Stimulated activated CD8-positive, alpha-beta memory T cell treated with anti-CD3 and anti-CD28 coated beads, Interleukin-4, amount 100 ng/mL, for 24 hours (primary cell): ENCODE results near the gene FBXW7.

Experiments used
- DNase-seq: peaks from one replicate; pipeline ENCODE4 v3.0.0-alpha.2; 2020; ENCODE audit warnings: low read depth

FBXW7 gene

DNA sequence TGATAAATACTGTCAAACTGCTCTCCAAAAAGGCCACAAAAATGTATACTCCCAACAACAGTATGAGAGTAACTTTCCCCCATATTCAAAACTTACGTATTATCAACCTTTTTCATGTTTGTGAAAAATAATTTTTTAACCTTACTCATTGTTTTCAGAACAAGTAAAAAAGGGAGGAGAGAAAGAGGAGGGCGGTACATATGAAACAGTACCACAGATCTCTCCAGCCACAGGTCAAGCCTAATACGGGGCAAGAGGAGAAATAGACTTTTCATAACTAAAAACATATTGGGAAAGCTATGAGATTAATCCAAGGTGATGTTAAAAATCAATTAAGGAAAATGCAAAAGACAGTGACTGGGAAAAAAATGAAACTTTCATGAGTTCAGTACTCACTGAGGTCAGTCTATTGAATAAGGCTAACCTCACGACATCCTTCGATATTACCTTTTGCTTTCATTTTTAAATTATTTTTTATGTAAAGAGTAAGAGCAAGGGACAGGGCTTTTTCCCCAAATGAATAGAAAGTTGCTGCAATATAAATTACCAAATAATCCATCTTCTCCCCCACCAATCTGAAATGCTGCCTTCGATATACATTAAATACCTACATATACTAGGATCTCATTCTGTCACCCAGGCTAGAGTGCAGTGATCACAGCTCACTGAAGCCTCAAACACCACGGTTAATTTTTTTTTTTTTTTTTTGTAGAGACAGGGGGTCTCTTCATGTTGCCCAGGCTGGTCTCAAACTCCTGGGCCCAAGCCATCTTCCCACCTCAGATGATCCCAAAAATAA is 25.3 kb downstream of the FBXW7 start:
- DNase-seq = no peak

DNA sequence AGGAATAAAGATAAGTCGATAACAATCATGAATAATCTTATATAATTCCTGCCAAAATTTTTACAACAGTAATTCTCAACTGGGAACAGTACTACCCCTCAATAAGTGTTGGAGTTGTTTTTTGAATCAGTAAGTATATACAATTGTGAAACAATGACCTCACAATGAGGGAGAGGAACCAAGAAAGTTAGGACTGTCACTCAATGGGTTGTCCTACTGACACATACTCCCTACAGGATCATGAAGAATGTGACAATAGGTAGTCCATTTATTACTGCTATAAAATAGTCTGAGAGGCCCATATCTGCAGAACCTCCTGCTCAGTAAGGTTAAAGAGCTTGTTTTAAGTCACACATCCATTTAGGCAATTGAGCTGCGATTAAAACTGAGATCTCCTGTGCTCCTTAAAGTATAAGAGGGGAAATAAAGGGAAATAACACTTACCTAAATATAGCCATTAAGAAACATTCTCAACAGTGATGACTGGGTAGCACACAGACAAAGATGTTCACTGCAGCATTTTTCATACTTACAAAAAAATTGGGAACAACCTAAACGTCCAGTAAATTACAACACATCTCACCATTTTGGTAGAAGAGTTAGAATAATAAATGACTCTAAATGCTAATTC is 26.2 kb downstream of the FBXW7 start:
- no peak for DNase-seq

GRCh38 chr4:152508818-152509217 is 27.1 kb downstream of the FBXW7 start:
- no peak for DNase-seq

DNA sequence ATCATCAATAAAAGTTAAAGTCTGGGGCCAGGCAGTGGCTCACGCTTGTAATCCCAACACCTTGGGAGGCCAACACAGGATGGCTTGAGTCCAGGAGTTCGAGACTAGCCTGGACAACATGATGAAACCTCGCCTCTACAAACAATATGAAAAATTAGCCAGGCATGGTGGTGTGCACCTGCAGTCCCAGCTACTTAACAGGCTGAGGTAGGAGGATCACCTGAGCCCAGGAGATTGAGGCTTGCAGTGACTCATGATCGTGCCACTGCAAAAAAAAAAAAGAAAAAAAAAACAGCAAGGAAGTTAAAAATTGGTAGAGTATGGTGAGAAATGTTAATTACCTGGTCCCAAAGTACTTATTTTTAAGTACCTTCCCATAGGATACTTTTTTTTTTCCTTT is 27.5 kb downstream of the FBXW7 start:
- DNase-seq = no peak

- DNase-seq = no peak
Observed at GRCh38 chr4:152503653-152504290, 32.1 kb downstream of the FBXW7 start.

DNA sequence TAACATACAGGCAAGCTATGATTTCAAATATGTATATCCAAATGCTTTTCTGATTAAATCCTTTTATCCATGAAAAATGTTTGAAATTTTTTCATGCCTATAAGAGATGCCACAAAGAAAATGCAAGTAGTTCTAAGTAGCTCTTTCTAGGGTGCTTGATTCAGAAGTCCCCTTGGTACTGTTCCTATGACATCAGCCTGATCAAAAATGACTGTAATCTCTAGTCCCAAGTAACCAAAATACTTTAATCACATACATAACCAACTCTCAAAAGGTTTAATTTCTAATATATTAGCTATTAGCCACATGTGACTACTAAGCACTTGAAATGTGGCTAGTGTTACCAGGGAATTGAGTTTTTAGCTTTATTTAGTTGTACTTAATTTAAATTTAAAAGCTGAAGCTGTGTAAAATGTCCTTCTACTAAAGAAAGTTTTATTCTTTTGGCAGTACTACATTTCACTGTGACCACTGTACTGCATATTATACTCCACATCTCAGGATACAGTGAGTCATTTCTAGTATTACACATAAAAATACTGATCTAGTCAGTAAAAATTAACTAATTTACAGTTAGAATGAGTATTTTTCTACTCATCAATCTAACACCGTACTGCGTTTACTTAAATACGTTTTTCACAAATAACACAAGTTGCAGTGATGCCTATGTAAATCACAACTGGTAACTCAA is 33.9 kb downstream of the FBXW7 start:
- DNase-seq = no peak

GRCh38 chr4:152500800-152501434 is 35.0 kb downstream of the FBXW7 start:
- no peak for DNase-seq

DNA sequence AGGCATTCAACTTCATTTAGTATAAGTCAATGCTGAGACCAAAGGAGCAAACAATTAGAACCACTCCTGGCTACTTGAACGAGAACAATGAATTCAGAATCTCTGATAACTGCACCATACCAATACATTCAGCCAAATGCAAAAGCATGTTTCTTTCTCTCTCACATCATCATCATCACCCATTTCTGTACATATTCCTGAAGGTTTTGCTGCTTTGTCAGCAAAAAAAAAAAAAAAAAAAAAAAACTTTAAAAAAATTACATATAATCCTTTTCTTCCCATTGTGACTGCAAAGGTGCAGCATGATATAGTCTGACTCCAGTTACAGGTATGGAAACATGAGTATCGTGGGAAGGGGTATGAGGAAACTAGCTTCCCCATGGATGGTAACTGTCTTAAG is 35.6 kb downstream of the FBXW7 start:
- no peak for DNase-seq

- DNase-seq = no peak
Observed at GRCh38 chr4:152499344-152499743, 36.5 kb downstream of the FBXW7 start.

DNA sequence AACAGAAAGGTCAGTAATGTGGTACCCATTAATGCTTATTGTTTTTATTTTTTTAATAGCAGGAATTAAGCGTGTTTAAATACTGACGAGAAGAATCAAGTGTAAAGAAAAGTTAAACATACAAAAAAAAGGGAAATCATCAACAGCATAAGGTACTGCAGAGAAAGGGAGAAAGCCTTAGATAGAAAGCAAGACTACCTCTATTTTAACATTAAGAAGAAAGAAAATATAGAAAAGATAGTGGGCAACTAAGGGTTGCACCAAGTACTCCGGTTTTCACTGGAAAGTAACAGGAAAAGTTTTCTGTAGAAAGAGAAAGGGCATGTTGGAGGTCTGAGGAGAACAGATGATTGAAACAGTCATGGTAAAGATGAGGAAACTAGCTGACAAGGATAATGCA is 41.9 kb downstream of the FBXW7 start:
- DNase-seq = no peak

DNA sequence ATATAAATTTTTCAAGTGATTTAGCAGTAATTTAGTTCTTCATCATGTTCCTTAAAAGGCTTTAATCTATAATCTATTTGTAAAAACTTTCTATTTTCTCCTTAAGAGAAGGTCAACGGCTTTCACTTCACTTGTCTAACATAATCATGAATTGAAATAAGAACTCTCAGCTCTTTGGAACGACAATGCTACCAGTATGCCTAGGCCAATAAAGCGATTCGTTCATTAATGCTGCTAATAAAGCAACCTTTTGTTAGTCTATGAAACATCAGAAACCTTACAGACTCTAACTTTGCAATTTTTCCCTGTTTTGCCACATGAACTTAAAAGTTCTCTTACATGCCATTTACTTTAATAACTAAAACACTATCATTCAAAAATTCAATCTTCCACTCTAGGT is 47.6 kb downstream of the FBXW7 start:
- no peak for DNase-seq

- no peak for DNase-seq
Observed at GRCh38 chr4:152486429-152487389, 49.2 kb downstream of the FBXW7 start.

DNA sequence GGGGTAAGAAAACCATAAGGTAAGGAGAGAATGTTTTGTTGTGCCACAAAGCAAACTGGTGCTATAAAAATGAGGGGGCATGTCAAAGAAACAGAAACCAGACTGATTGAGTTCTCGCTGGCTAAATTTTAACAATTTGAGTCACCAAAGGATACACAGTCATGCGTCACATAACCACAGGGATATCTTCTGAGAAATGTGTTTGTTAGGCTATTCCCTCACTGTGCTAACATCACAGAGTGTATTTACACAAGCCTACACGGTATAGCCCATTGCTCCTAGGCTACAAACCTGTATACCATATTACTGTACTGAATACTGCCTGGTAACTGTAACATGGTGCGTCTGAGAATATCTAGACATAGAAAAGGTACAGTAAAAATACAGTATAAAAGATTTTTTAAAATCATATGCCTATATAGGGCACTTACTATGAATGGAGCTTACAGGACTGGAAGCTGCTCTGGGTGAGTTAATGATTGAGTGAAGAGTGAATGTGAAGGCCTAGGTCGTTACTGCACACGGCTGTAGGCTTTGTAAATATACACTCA is 50.1 kb downstream of the FBXW7 start:
- DNase-seq = no peak

- DNase-seq = no peak
Observed at GRCh38 chr4:152482211-152482610, 53.7 kb downstream of the FBXW7 start.

- no peak for DNase-seq
Observed at GRCh38 chr4:152480901-152481300, 55.0 kb downstream of the FBXW7 start.

DNA sequence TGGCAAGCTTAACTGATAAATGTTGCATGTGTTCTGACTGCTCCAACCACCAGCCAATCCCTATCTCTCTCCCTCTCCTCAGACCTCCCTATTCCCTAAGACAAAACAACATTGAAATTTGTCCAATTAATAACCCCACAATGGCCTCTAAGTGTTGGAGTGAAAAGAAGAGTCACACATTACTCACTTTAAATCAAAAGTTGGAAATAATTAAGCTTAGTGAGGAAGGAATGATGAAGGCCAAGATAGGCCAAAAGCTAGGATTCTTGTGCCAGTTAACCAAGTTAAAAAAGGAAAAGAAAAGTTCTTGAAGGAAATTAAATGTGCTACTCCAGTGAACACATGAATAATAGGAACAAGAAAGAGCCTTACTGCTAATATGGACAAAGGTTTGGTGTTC is 55.6 kb downstream of the FBXW7 start:
- DNase-seq = no peak

DNA sequence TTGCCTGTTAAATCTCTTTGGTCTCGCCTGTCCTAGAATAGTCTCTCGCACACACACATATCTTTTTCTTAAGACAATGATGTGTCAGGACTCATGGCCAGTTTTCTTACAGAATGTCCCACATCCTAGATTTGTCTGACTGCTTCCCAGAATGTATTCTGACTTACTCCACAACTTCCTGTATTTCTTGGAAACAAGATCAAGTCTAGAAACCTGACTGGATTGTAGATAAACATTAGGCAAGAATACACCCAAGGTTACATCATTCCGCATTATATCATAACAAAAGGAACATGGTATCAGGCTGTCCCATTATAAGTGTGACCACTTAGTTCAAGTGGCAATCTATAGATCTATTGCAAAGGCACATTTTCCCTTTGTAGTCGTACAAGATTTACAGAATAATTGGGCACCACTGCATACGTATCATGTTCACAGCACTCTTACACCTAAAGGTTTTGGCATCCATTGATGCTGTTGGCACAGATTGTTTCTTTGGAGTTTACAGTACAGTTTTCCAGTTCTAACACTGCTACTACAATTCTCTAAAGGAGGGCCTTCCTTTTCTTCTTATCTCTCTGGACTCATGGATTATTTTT is 56.4 kb downstream of the FBXW7 start:
- no peak for DNase-seq

DNA sequence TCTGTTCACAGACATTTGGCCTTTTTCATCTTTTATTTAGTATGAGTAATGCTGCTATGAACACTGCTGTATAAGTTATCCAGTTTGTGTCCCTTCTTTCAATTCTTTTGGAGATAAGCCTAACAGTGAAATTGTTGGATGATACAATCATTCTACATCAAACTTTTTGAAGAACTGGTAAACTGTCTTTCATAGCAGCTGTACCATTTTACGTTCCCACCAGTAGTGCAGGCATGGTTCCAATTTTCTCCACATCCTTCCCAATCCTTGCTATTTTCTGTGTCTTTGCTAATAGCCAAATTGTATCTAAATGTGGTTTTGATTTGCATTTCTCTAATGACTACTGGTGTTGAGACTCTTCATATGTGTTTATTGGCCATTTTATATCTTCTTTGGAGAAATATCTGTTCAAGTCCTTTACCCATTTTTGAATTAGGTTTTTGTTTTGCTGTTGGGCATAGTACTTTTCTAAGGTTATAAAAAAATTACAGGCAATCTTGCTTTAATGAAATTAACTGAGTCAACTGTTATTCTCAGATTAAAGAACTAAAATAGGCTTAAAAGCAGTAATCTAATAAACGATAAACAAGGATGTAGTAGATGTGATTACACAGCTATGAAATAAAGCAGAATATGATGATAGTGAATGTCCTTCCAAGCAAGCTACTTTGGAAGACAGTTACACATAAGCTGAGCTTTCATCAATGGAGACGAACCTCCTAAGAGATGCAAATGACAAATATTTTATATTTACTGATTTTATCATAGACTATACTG is 57.2 kb downstream of the FBXW7 start:
- DNase-seq = no peak

DNA sequence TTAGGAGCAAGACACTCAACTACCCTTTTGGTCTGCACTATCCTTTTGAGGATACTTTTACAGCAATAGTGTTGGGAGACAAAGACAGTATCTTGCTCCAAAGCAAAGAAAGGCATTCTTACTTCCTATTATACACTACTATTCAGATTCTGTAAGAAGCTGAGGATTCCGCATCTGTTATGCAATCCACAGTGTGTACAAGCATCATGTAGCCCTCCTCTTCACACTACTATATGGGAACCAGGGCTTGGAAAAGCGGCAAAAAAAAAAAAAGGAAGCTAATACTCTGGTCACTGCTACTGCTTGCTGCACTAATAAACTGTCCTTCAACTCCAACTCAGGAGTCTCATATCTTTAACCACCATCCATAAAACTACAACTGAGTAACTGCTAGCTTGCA is 59.1 kb downstream of the FBXW7 start:
- no peak for DNase-seq
